Lower lobe of right lung (tissue), 2 donors: ENCODE measurements around the gene F12. TPM values are rescaled to one million over a fixed set of nuclear protein-coding genes. Genes with fewer than 3 reads are reported as not detected.

Experiments used
- ATAC-seq, 2 donors: fragments of 200-7000 bp; cut with Tn5 transposase; one replicate each; pipeline ENCODE4 v1.9.1; 2020 to 2022; ENCODE audit warnings: mild to moderate bottlenecking in 2 of 2, moderate library complexity in 2 of 2
- DNase-seq: peaks from one replicate; pipeline ENCODE4 v3.0.0-alpha.2; 2020
- H3K27ac ChIP-seq: fragments of 200-600 bp; one replicate; pipeline ENCODE4 v1.8.0; 2022
- H3K27me3 ChIP-seq: fragments of 200-600 bp; one replicate; pipeline ENCODE4 v1.8.0; 2022; ENCODE audit warnings: low read depth
- H3K36me3 ChIP-seq: fragments of 200-600 bp; one replicate; pipeline ENCODE4 v1.8.0; 2022; ENCODE audit warnings: mild to moderate bottlenecking
- H3K4me1 ChIP-seq: fragments of 200-600 bp; one replicate; pipeline ENCODE4 v1.8.0; 2022
- H3K4me3 ChIP-seq: fragments of 200-600 bp; one replicate; pipeline ENCODE4 v1.8.0; 2022; ENCODE audit warnings: mild to moderate bottlenecking
- H3K9me3 ChIP-seq: fragments of 200-600 bp; one replicate; pipeline ENCODE4 v1.8.0; 2022
- intact Hi-C: fragments of 100-400 bp; cut with DNase I; formaldehyde crosslinking; loops from one replicate; pipeline ENCODE4 v1.11.0; 2022
- total RNA-seq: library from RNA; stranded (reverse); fragmentation: NEBNext Ultra II Directional; extraction: Animal tissue kit (Norgen Biotek cat#: 25700); gene quantifications from one replicate; pipeline ENCODE4 v1.2.1, GENCODE V29; 2021
- TF ChIP-seq, protein P1 (sequence below): fragments of 200-600 bp; IDR thresholded peaks from one replicate; pipeline ENCODE4 v1.8.0; 2022; ENCODE audit warnings: antibody characterized with exemption, mild to moderate bottlenecking
- donor health status: DM: no; HTN: yes; CAD: no; lungs with severe emphysema.

F12 gene
- total RNA-seq, 1 donor from 2014 or later: 0.80 TPM

DNA sequence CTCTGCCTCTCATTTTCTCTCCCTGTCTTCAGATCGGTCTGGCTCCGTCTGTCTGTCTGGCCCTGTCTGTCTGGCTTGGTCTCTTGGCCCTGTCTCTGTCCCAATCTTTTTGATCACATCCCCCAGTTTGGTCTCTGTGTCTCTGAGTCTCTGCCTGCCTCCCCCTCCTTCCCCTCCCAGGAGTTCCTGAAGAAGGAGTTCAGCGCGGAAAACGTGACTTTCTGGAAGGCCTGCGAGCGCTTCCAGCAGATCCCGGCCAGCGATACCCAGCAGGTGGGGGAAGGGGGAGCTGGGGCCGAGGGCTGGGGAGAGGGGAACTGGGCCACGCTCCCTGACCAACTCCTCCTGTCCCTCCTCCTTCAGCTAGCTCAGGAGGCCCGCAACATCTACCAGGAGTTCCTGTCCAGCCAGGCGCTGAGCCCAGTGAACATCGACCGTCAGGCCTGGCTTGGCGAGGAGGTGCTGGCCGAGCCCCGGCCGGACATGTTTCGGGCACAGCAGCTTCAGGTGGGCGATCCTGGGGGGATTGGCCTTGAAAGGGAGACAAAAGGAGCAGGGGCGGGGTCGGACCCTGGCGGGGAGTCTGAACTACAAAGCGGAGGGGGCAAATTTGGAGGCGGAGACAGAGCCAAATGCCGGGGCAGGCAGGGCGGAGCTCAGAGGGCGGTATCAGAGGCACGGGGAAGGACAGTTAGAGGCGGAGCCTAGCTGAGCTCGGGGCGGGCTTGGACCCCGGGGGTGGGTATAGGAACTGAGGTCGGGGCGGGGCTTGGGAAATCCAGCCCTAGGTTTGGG is 42.6 kb downstream of the F12 start:
- no peaks in the 10 kb centered on the region for H3K9me3 ChIP-seq
- peaks cover 67% of the 10 kb centered on the region for H3K4me1 ChIP-seq
- TF ChIP-seq, protein P1, sequence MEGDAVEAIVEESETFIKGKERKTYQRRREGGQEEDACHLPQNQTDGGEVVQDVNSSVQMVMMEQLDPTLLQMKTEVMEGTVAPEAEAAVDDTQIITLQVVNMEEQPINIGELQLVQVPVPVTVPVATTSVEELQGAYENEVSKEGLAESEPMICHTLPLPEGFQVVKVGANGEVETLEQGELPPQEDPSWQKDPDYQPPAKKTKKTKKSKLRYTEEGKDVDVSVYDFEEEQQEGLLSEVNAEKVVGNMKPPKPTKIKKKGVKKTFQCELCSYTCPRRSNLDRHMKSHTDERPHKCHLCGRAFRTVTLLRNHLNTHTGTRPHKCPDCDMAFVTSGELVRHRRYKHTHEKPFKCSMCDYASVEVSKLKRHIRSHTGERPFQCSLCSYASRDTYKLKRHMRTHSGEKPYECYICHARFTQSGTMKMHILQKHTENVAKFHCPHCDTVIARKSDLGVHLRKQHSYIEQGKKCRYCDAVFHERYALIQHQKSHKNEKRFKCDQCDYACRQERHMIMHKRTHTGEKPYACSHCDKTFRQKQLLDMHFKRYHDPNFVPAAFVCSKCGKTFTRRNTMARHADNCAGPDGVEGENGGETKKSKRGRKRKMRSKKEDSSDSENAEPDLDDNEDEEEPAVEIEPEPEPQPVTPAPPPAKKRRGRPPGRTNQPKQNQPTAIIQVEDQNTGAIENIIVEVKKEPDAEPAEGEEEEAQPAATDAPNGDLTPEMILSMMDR: no peak
- ATAC-seq (peak; percentile 85 to 86), DNase-seq (peak; percentile 91)
- peaks cover 10% of the 10 kb centered on the region for H3K36me3 ChIP-seq
- intact Hi-C loops: no loop called here
- H3K4me3 ChIP-seq: peak overlapping the region; percentile 63
- H3K27ac ChIP-seq: peak overlapping the region; percentile 81
- H3K27me3 ChIP-seq: no peaks in the 10 kb centered on the region

DNA sequence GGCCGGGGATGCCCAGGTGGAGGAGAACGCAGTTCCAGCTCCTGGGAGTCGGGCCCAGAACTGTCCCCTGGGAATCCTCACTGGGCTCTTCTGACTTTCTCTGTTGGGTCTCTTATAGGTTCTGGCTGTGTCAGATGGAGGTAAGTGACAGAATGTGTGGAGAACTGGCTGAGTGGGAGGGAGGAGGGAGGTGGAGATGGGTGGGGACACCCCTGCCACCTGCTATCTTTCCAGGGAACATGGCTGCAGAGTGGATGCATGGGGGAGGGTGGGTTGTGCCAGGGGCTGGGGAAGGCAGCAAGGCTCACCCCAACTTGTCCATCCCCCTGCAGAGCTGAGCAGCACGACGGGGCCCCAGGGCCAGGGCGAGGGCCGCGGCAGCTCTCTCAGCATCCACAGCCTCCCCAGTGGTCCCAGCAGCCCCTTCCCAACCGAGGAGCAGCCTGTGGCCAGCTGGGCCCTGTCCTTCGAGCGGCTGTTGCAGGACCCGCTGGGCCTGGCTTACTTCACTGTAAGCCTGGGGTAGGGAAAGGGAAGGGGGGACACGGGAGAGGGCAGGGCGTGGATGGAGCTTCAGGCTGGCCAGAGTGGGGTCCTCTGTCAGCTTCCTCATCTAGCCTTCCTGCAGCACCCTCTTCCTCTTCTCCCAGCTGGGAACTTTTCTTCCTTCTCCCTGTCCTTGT is 43.4 kb downstream of the F12 start:
- no peak overlapping the region for H3K4me3 ChIP-seq
- ATAC-seq (no peak), DNase-seq (no peak)
- TF ChIP-seq, protein P1: no peak
- peaks cover 66% of the 10 kb centered on the region for H3K4me1 ChIP-seq
- peak overlapping the region; percentile 81 for H3K27ac ChIP-seq
- H3K27me3 ChIP-seq: no peaks in the 10 kb centered on the region
- peaks cover 10% of the 10 kb centered on the region for H3K36me3 ChIP-seq
- intact Hi-C loops: no loop called here
- H3K9me3 ChIP-seq: no peaks in the 10 kb centered on the region

DNA sequence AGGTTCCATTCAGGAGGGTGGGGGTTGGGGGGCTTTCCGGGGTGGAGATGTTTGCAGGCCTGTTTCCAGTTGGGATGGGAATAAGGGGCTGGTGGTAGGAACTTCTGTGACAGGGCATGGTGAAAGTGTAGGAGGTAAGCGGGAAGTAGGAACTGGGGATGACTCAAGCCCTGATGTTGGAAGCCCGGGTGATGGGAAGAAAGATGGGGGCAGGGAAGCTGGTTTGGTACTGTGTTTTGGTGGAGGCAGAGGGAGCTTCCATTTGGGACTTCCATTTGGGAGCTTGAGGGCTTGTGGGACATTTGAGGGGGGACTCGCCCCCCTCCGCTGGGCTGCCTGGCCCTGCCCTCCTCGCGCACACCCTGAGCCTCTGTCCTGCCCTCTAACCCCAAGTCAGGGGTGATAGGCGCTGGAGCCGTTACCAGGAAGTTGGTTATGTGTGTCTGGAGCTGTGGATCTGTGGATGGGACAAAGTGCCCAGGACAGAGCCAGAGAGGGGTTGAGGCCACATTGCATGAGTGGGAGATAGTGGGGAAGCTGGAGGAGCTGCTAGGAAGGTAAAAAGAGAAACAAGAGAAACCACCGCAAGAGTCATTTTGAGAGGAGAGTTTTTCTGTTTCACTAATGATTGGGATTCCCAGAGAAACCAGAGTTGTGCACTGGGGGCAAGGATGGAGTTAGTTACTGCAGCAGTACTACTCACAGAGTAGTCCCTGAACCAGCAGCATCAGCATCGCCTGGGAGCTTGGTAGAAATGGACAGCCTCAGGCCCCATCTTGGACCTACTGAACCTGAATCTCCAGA is 45.0 kb downstream of the F12 start:
- Histone ChIP-seq H3K36me3 (peaks cover 10% of the 10 kb centered on the region), H3K4me3 (no peak overlapping the region), H3K9me3 (no peaks in the 10 kb centered on the region), H3K4me1 (peaks cover 60% of the 10 kb centered on the region), H3K27ac (no peak overlapping the region), H3K27me3 (no peaks in the 10 kb centered on the region)
- DNase-seq: peak; percentile 36
- TF ChIP-seq, protein P1: no peak
- intact Hi-C loops: no loop called here
- no peak for ATAC-seq

DNA sequence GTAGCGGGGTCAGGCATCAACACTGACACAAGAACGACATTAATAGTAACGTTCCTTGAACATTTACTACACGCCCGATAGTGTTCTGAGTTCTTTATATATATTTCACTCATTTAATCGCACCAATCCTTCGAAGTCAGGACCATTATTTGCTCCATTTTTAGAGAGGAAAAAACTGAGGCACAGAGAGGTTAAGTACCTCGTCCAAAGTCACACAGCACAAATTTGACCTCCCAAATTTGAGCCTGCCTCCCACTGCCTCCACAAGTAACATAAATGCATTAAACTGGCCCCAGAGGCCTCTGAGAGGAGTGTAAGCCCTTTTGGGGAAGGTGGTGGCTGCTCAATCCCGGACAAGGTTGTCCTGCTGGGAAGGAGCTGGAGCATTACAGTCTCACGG is 45.8 kb downstream of the F12 start:
- peak overlapping the region; percentile 59 for H3K4me3 ChIP-seq
- no peak overlapping the region for H3K27ac ChIP-seq
- DNase-seq (peak; percentile 8), ATAC-seq (no peak)
- no peaks in the 10 kb centered on the region for H3K27me3 ChIP-seq
- peaks cover 10% of the 10 kb centered on the region for H3K36me3 ChIP-seq
- no peaks in the 10 kb centered on the region for H3K9me3 ChIP-seq
- intact Hi-C loops: no loop called here
- peaks cover 67% of the 10 kb centered on the region for H3K4me1 ChIP-seq
- TF ChIP-seq, protein P1: no peak
